Esophagus muscularis mucosa (tissue), 4 donors: ENCODE results near the gene EIF4G1.

Experiments
- EP300 ChIP-seq: sonication (generic); formaldehyde crosslinking; IDR thresholded peaks from one replicate; pipeline ENCODE4 v1.6.1; 2017; ENCODE audit warnings: antibody characterized with exemption
- POLR2A ChIP-seq: fragments of 450-650 bp; IDR thresholded peaks from one replicate; pipeline ENCODE4 v1.6.1; 2017; ENCODE audit warnings: antibody characterized with exemption, moderate library complexity, mild to moderate bottlenecking, low read depth
- POLR2AphosphoS5 ChIP-seq, 2 donors: sonication (generic); formaldehyde crosslinking; IDR thresholded peaks; one replicate each; pipeline ENCODE4 v1.6.1; 2017; ENCODE audit warnings: antibody characterized with exemption in 2 of 2
- TF ChIP-seq, protein P1 (sequence below), 3 experiments: fragments of 200-600 bp in 2 of 3; fragments of 450-650 bp in 1 of 3; sonication (generic) in 2 of 3; IDR thresholded peaks; one replicate each; pipeline ENCODE4 v1.5.1; 2017 to 2019; ENCODE audit warnings: antibody characterized with exemption in 3 of 3, mild to moderate bottlenecking in 2 of 3, moderate library complexity in 1 of 3

DNA sequence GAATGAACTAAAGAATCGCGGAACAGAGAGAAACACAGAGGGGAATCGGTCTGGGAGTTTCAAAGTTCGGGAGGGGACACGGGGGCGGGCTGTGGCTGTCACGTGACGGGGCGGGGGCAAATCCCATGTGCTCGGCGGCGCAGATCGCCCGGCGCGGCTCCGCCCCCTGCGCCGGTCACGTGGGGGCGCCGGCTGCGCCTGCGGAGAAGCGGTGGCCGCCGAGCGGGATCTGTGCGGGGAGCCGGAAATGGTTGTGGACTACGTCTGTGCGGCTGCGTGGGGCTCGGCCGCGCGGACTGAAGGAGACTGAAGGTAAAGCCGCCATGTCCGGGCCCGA lies at the start of gene EIF4G1:
- TF ChIP-seq, protein P1, sequence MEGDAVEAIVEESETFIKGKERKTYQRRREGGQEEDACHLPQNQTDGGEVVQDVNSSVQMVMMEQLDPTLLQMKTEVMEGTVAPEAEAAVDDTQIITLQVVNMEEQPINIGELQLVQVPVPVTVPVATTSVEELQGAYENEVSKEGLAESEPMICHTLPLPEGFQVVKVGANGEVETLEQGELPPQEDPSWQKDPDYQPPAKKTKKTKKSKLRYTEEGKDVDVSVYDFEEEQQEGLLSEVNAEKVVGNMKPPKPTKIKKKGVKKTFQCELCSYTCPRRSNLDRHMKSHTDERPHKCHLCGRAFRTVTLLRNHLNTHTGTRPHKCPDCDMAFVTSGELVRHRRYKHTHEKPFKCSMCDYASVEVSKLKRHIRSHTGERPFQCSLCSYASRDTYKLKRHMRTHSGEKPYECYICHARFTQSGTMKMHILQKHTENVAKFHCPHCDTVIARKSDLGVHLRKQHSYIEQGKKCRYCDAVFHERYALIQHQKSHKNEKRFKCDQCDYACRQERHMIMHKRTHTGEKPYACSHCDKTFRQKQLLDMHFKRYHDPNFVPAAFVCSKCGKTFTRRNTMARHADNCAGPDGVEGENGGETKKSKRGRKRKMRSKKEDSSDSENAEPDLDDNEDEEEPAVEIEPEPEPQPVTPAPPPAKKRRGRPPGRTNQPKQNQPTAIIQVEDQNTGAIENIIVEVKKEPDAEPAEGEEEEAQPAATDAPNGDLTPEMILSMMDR (IDR thresholded peaks at IDR 0.05) = no peak
- TF ChIP-seq POLR2AphosphoS5 (IDR thresholded peaks at IDR 0.05) (peak; percentile 84 to 89), EP300 (no peak), POLR2A (no peak)
